ENCODE measurements around the gene METTL26. TPM values are rescaled to one million over a fixed set of nuclear protein-coding genes. Genes with fewer than 3 reads are reported as not detected.

The METTL26 gene
- total RNA-seq, 1 donor from 2014 or later, result 48.7 TPM

GRCh38 chr16:593807-594206 is 42.3 kb downstream of the METTL26 start:
- Mint-ChIP-seq H3K27ac (no peak overlapping the region), H3K9me3 (no peaks in the 10 kb centered on the region), H3K27me3 (no peaks in the 10 kb centered on the region), H3K36me3 (ENCODE audit: low read depth) (peaks cover 16% of the 10 kb centered on the region), H3K4me3 (peak overlapping the region; percentile 20), H3K4me1 (peaks cover 28% of the 10 kb centered on the region)
- no peak for DNase-seq
- intact Hi-C loops (cut with micrococcal nuclease), result no loop called here
- TF ChIP-seq, protein P1, sequence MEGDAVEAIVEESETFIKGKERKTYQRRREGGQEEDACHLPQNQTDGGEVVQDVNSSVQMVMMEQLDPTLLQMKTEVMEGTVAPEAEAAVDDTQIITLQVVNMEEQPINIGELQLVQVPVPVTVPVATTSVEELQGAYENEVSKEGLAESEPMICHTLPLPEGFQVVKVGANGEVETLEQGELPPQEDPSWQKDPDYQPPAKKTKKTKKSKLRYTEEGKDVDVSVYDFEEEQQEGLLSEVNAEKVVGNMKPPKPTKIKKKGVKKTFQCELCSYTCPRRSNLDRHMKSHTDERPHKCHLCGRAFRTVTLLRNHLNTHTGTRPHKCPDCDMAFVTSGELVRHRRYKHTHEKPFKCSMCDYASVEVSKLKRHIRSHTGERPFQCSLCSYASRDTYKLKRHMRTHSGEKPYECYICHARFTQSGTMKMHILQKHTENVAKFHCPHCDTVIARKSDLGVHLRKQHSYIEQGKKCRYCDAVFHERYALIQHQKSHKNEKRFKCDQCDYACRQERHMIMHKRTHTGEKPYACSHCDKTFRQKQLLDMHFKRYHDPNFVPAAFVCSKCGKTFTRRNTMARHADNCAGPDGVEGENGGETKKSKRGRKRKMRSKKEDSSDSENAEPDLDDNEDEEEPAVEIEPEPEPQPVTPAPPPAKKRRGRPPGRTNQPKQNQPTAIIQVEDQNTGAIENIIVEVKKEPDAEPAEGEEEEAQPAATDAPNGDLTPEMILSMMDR (IDR thresholded peaks at IDR 0.05), result no peak
- ChIA-PET CTCF (no interaction called here), POLR2A (no interaction called here)
- ATAC-seq (ENCODE audit: low read depth), result no peak

GRCh38 chr16:593406-593805 is 42.7 kb downstream of the METTL26 start:
- Mint-ChIP-seq H3K27me3 (no peaks in the 10 kb centered on the region), H3K27ac (no peak overlapping the region), H3K36me3 (ENCODE audit: low read depth) (peaks cover 17% of the 10 kb centered on the region), H3K9me3 (no peaks in the 10 kb centered on the region), H3K4me3 (peak overlapping the region; percentile 20), H3K4me1 (peaks cover 30% of the 10 kb centered on the region)
- intact Hi-C loops (cut with micrococcal nuclease), result no loop called here
- DNase-seq (no peak), ATAC-seq (ENCODE audit: low read depth) (no peak)
- ChIA-PET CTCF (interaction anchor here (0.8 kb wide), 1 partner anchor 55 kb away, joined by 4 read pairs; the partner anchor contains the start of gene WDR90), POLR2A (interaction anchor here (1.1 kb wide), 1 partner anchor 43 kb away, joined by 3 read pairs; the partner anchor contains the start of gene METTL26)
- TF ChIP-seq, protein P1 (IDR thresholded peaks at IDR 0.05), result no peak

- Mint-ChIP-seq H3K4me3 (no peak overlapping the region), H3K9me3 (no peaks in the 10 kb centered on the region), H3K27me3 (no peaks in the 10 kb centered on the region), H3K36me3 (ENCODE audit: low read depth) (peaks cover 17% of the 10 kb centered on the region), H3K27ac (no peak overlapping the region), H3K4me1 (peaks cover 37% of the 10 kb centered on the region)
- intact Hi-C loops (cut with micrococcal nuclease), result no loop called here
- no peak for ATAC-seq (ENCODE audit: low read depth)
- ChIA-PET CTCF (interaction anchor here (0.8 kb wide), 1 partner anchor 56 kb away, joined by 4 read pairs; the partner anchor contains the start of gene WDR90), POLR2A (interaction anchor here (1.1 kb wide), 1 partner anchor 44 kb away, joined by 3 read pairs; the partner anchor contains the start of gene METTL26)
- no peak for DNase-seq
- TF ChIP-seq, protein P1 (IDR thresholded peaks at IDR 0.05), result no peak
These were observed 43.4 kb downstream of the METTL26 start for GRCh38 chr16:592518-593306.

DNA sequence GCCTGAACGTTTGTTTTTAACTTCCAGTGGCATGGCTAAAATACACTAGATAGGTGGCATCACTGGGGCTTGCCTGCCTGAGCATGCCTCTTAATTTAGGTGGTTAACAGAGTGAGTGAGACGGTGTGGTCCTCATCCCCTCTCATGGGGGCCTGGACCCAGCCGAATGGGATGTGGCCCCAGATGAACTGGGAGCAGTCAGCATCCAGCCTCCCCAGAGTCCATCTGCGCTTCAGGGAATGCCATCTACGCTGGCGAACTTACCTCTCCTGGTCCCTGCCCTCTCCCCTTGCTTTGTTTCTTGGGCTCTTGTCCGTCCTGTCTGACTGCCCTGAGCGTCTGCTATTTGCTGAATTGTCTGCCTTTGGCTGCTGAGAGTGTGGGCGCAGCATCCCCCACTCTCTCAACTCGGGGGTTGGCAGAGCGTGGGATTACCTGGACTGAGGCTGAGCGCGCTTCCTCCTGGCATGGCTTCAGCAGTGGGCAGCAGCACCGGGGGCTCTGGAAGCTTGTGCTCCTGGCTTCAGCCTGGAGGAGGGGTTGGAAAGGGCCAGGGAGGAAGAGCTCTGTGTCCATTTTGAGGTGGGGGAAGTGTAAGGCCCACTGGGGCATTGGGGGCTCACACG is 44.1 kb downstream of the METTL26 start:
- H3K36me3 Mint-ChIP-seq (ENCODE audit: low read depth), result peaks cover 16% of the 10 kb centered on the region

More for the DNA sequence above, 44.1 kb downstream of the METTL26 start:
- ChIA-PET POLR2A (interaction anchor here (1.1 kb wide), 1 partner anchor 44 kb away, joined by 3 read pairs; the partner anchor contains the start of gene METTL26), CTCF (no interaction called here)
- Mint-ChIP-seq H3K27ac (no peak overlapping the region), H3K9me3 (no peaks in the 10 kb centered on the region), H3K4me1 (peaks cover 42% of the 10 kb centered on the region), H3K4me3 (no peak overlapping the region), H3K27me3 (no peaks in the 10 kb centered on the region)
- TF ChIP-seq, protein P1 (IDR thresholded peaks at IDR 0.05), result no peak
- DNase-seq (no peak), ATAC-seq (ENCODE audit: low read depth) (no peak)
- intact Hi-C loops (cut with micrococcal nuclease), result no loop called here
